GM03348 (cell line): ENCODE results near the gene C12orf57.
A peak's percentile ranks its signal among the peaks of the same experiment; 100 is the strongest.

ENCODE experiments used
- DNase-seq: peaks from one replicate; pipeline ENCODE4 v3.0.0; 2012; ENCODE audit warnings: low spot score

Gene C12orf57

DNA sequence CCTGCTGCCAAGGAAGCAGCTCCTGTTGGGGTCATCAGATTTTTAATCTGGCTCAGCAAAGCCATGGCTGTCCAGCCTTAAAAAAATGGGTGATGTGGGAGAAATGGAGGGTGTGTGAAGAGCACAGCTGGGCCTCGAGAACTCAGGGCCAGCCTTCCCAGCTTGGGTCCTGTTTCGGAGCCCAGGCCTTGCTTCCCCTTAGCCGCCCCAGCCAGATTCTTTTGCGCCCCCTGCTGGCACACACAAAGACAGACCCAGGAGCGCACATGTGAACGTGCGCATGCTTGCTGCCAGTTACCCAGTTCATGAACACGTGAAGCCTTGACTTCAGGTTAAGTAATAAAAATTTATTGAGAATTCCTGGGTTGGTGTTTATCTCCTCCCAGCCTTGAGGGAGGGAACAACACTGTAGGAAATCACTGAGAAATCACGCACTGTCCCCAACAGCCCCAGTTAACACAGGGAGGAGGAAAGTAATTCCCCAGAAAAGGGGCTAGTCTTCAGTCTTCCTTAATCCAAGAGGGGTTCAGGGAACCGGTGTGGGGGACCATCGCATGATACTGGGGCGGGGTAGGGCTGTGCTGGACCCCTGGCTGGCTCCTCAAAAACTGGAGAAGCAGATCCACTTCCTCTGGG lies 21.3 kb downstream of the C12orf57 start:
- DNase-seq = peak; percentile 90

DNA sequence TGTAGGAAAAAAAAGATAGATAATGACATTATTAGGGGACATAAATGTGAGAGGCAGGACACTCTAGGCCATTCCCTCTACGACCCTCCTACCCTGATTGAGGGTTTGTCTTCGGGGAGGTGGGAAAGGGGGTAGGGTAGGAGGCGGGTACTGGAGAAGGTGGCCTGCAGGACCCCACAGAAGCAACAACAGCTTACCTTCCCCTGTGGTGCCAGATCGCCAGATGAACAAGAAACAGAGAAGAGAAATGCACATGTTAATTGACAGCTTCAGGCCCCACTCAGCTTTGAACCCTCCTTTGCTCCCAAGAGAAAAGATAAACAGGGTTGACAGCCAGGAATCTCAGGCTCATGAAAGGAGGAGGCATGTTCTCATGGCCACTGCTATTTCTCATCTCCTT lies 21.9 kb downstream of the C12orf57 start:
- DNase-seq = no peak

DNA sequence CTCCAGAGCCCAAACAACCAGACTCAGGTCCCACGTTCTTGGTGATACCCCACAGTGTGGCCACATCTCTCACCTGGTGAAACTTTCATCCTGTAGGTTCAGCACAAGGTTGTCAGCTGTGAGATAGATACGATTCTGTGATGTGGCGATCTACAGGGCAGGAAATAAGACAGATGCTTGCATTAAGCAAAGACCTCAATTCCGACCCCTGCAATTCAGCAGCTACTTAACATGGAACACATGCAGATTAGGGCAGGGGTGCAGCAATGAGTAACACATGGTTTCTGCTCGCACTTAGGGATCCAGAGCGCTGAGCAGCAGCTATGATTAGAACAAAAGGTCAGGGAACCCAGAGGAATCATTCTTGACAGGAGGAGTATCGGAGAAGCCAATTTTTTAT lies 22.5 kb downstream of the C12orf57 start:
- DNase-seq = no peak

DNA sequence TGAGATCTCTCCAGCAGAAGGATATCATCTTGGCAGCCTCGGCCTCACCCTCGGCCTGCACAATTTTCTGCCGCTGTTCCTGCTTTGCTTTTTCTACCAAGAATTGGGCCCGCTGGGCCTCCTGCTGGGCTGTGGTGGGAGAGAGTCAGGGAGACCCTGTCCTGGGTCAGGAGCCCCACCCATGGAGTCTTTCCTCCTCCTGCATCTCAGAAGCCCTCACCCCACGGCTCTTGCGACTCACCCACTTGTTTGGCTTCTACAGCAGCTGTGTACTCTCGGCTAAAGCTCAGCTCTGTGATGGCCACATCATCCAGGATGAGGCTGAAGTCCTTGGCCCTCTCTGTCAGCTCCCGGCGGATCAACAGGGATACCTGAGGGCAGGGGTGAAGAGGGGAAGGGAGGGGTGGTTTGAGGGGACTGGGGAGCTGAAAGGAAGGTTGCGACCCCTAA lies 23.9 kb downstream of the C12orf57 start:
- DNase-seq = no peak

GRCh38 chr12:6968426-6968825 lies 24.6 kb downstream of the C12orf57 start:
- DNase-seq = no peak

GRCh38 chr12:6970096-6970527 lies 26.3 kb downstream of the C12orf57 start:
- DNase-seq = peak; percentile 28

GRCh38 chr12:6974180-6974579 lies 30.4 kb downstream of the C12orf57 start:
- DNase-seq = no peak

DNA sequence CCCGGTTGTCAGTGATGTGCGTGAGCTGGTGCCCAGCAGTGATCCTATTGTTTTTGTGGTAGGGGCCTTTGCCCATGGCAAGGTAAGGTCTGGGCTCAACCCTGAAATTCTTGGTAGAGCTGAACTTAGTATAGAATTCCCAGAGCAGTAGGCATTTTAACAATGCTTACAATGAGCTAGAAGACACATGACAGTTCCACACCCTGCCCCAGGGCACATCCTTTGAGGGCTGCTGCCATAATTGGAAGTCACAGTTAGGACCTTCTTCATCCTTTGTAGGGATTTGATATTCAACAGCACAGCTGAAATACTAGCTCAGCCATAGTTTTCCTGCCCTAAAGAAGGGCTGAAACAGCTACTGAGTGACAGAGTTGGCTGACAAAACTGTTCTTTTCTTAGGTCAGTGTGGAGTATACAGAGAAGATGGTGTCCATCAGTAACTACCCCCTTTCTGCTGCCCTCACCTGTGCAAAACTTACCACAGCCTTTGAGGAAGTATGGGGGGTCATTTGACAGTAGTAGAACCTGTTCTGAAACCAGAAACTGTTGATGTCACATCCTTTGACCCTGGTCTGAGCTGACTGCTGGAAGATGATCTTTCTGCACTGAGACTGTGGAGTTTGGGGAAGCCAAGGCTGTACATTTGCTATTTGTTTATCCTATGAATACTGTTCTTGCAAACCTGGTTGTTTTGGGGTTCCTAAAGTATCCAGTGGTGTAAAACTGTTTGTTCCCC lies 31.6 kb downstream of the C12orf57 start:
- no peak for DNase-seq

DNA sequence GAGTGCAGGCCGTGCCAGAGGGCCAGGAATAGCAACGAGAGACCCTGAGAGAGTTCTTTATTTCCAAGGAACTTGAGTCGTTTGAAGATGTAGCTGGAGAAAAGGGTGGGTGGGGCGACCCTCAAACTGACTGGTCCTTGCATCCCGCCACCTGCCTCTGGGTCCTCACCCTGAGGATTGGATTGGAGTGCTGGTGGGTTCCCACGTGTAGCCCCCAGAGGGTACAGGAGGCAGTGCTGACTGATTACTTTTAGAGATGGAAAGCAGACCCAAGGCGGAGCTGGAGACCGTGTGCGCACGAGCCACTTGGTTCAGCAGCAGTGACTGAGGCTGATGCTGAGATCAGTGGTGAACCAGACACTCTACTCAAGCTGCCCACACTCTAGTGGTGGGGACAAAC lies 33.8 kb downstream of the C12orf57 start:
- DNase-seq = no peak

DNA sequence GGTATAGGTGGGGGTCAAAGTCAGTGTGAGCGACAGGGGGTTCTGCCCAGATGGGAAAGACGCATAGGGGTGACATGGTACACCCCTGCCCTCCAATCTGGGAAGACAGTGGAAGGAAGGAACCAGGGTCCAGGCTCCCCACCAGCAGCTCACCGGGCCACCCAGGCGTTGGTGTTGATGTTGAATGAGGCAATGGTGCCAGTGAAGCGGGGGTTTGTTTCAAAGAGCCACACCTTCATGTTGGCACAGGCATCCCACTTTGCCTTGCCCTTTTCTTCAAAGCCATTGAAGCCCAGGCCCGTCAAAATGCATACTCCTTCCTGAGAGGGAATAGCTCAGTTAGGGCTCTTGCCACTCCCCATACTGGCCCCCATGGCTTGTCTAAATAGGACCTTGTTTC lies 34.4 kb downstream of the C12orf57 start:
- DNase-seq = no peak

GRCh38 chr12:6978611-6979011 lies 34.8 kb downstream of the C12orf57 start:
- no peak for DNase-seq

GRCh38 chr12:6979021-6979420 lies 35.2 kb downstream of the C12orf57 start:
- no peak for DNase-seq

DNA sequence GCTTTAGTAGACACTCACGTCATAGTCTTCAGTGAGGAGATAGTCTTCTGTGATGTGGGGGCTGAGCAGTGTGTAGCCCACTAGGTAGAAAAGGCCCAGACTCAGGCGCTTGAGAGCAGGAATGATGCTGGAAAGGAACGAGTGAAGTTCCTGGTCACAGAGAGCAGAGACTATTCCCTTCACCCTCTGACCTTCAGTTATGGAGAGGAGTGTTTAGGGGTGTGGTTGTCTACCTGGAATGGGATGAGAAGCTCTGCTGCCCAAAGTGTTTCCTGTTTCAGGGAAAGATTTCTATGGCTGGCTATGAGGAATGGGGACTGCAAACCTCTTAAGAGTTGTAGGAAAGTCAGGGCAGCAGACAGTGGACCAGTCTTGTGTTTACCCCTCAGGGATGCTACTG lies 35.6 kb downstream of the C12orf57 start:
- no peak for DNase-seq

GRCh38 chr12:6980075-6980474 lies 36.3 kb downstream of the C12orf57 start:
- DNase-seq = no peak

- DNase-seq = no peak
These were observed 36.9 kb downstream of the C12orf57 start for GRCh38 chr12:6980740-6981139.

GRCh38 chr12:6981152-6982052 lies 37.6 kb downstream of the C12orf57 start:
- no peak for DNase-seq

GRCh38 chr12:6982532-6982931 lies 38.7 kb downstream of the C12orf57 start:
- DNase-seq = no peak

DNA sequence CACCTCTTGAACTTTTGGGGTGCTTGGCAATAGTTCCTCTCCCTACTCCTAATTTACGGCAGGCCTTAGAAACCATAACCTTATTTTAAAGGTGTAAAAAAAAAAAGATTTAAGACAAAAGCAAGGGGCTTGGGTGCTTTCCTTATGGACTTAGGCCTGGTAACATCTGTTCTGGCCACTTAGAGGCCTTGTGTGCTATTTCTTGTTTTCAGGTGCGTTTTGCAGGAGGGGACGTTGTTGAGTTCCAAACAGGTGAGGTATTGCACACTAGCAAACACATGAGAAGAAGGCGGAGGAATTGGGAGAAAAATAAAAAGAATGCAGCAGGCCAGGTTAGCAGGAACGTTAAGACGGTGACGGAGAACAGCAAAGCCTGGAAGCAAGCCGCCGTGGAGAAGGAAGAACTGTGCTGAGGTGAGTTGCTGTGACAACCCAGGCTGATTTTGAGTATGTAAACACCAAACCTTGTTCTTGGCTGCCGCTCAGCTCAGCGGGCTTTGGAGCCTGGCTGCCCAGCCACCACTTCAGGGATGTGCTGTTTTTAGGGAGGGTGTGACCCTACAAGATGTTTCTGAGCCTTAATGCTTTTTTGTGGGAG lies 44.2 kb downstream of the C12orf57 start:
- DNase-seq = no peak
